ENCODE results near the gene VSX2.

- no peak for TF ChIP-seq CTCF (IDR thresholded peaks at IDR 0.05)
- no peak for TF ChIP-seq POLR2A (IDR thresholded peaks at IDR 0.05)
- TF ChIP-seq EP300 (IDR thresholded peaks at IDR 0.05) = no peak
- no peak for TF ChIP-seq POLR2AphosphoS5 (IDR thresholded peaks at IDR 0.05)
Measured at GRCh38 chr14:74262076-74262475, 22.8 kb downstream of the VSX2 start.

Measured in sigmoid colon (tissue), 4 donors.